ENCODE measurements around the gene ARL8A. TPM values are rescaled to one million over a fixed set of nuclear protein-coding genes. Genes with fewer than 3 reads are reported as not detected.

Gene ARL8A
- total RNA-seq, 6 experiments from 2014 or later: 44.6 to 60.7 (median 48.6) TPM

- H3K4me3 Mint-ChIP-seq: no peak overlapping the region
- TF ChIP-seq CTCF (IDR thresholded peaks at IDR 0.05): no peak
- DNase-seq: no peak
Observed at GRCh38 chr1:202157945-202158344, 13.4 kb upstream of the ARL8A start.

GRCh38 chr1:202156590-202156989, 12.1 kb upstream of the ARL8A start:
- H3K4me1 Mint-ChIP-seq (ENCODE audit: low read depth): peaks cover 10% of the 10 kb centered on the region; the same call in 1 of the 2 replicates
- no peaks in the 10 kb centered on the region for H3K9me3 Mint-ChIP-seq
- no peak overlapping the region for H3K27ac Mint-ChIP-seq
- H3K36me3 Mint-ChIP-seq (ENCODE audit: low read depth): no peaks in the 10 kb centered on the region
- DNase-seq: no peak
- TF ChIP-seq CTCF (IDR thresholded peaks at IDR 0.05): no peak
- H3K27me3 Mint-ChIP-seq (ENCODE audit: insufficient read depth): peaks cover 33% of the 10 kb centered on the region
- no peak overlapping the region for H3K4me3 Mint-ChIP-seq

More at GRCh38 chr1:202157945-202158344, 13.4 kb upstream of the ARL8A start:
- Mint-ChIP-seq H3K36me3 (ENCODE audit: low read depth) (no peaks in the 10 kb centered on the region), H3K27me3 (ENCODE audit: insufficient read depth) (peaks cover 33% of the 10 kb centered on the region), H3K4me1 (ENCODE audit: low read depth) (peaks cover 10% of the 10 kb centered on the region; the same call in 1 of the 2 replicates), H3K9me3 (no peaks in the 10 kb centered on the region), H3K27ac (no peak overlapping the region)

- no peak for DNase-seq
- no peak overlapping the region for H3K27ac Mint-ChIP-seq
- no peaks in the 10 kb centered on the region for H3K9me3 Mint-ChIP-seq
- peaks cover 10% of the 10 kb centered on the region; the same call in 1 of the 2 replicates for H3K4me1 Mint-ChIP-seq (ENCODE audit: low read depth)
- peaks cover 30% of the 10 kb centered on the region for H3K27me3 Mint-ChIP-seq (ENCODE audit: insufficient read depth)
- no peak for TF ChIP-seq CTCF (IDR thresholded peaks at IDR 0.05)
- no peak overlapping the region for H3K4me3 Mint-ChIP-seq
- H3K36me3 Mint-ChIP-seq (ENCODE audit: low read depth): no peaks in the 10 kb centered on the region
Observed at GRCh38 chr1:202155478-202156021, 11.0 kb upstream of the ARL8A start.

GRCh38 chr1:202154766-202155477, 10.4 kb upstream of the ARL8A start:
- H3K27me3 Mint-ChIP-seq (ENCODE audit: insufficient read depth): peaks cover 30% of the 10 kb centered on the region
- H3K36me3 Mint-ChIP-seq (ENCODE audit: low read depth): no peaks in the 10 kb centered on the region
- no peak overlapping the region for H3K27ac Mint-ChIP-seq
- H3K9me3 Mint-ChIP-seq: no peaks in the 10 kb centered on the region
- DNase-seq: peak; percentile 41
- peak; percentile 67 for TF ChIP-seq CTCF (IDR thresholded peaks at IDR 0.05)
- H3K4me3 Mint-ChIP-seq: no peak overlapping the region
- peaks cover 10% of the 10 kb centered on the region; the same call in 1 of the 2 replicates for H3K4me1 Mint-ChIP-seq (ENCODE audit: low read depth)

- Mint-ChIP-seq H3K27ac (no peak overlapping the region), H3K27me3 (ENCODE audit: insufficient read depth) (peaks cover 30% of the 10 kb centered on the region), H3K9me3 (no peaks in the 10 kb centered on the region), H3K4me3 (no peak overlapping the region), H3K36me3 (ENCODE audit: low read depth) (no peaks in the 10 kb centered on the region), H3K4me1 (ENCODE audit: low read depth) (peaks cover 10% of the 10 kb centered on the region; the same call in 1 of the 2 replicates)
- TF ChIP-seq CTCF (IDR thresholded peaks at IDR 0.05): no peak
- DNase-seq: no peak
Observed at GRCh38 chr1:202154148-202154765, 9.7 kb upstream of the ARL8A start.

Data from HFFc6 (cell line).